A172 (cell line): ENCODE measurements around the gene TBC1D4. TPM values are rescaled to one million over a fixed set of nuclear protein-coding genes. Genes with fewer than 3 reads are reported as not detected.
"Not testable (repeated sequence)": the region's sequence is repeated elsewhere in the genome, so short reads cannot be mapped to it uniquely, and the experiment has no call there.

Source experiments
- DNase-seq: peaks from one replicate; pipeline ENCODE4 v3.0.0-alpha.2; 2015; ENCODE audit warnings: low spot score
- total RNA-seq: library from RNA; depleted of rRNA; stranded (reverse); fragments of >200 nt; shearing (Covaris generic); gene quantifications from 2 replicates; pipeline ENCODE4 v1.2.3, GENCODE V29; 2014; rRNA removed

The TBC1D4 gene
- total RNA-seq, 1 experiment from 2014 or later, result 5.9 TPM

GRCh38 chr13:75285310-75285709 lies 196.7 kb downstream of the TBC1D4 start:
- no peak for DNase-seq

GRCh38 chr13:75279834-75280369 lies 202.1 kb downstream of the TBC1D4 start:
- no peak for DNase-seq

- not testable (repeated sequence) for DNase-seq
Measured at GRCh38 chr13:75273695-75274094, 208.3 kb downstream of the TBC1D4 start.

- no peak for DNase-seq
Measured at GRCh38 chr13:75271846-75272245, 210.1 kb downstream of the TBC1D4 start.

GRCh38 chr13:75268481-75268880 lies 213.5 kb downstream of the TBC1D4 start:
- DNase-seq, result not testable (repeated sequence)

GRCh38 chr13:75264611-75265010 lies 217.4 kb downstream of the TBC1D4 start:
- peak; percentile 2 for DNase-seq

GRCh38 chr13:75263741-75264407 lies 218.1 kb downstream of the TBC1D4 start:
- peak; percentile 35 for DNase-seq

- peak; percentile 53 for DNase-seq
Measured at GRCh38 chr13:75258159-75258782, 223.7 kb downstream of the TBC1D4 start.

- DNase-seq, result peak; percentile 62
Measured at GRCh38 chr13:75256922-75257321, 225.0 kb downstream of the TBC1D4 start.

- no peak for DNase-seq
Measured at GRCh38 chr13:75255653-75256052, 226.3 kb downstream of the TBC1D4 start.

GRCh38 chr13:75255147-75255546 lies 226.8 kb downstream of the TBC1D4 start:
- no peak for DNase-seq

GRCh38 chr13:75251188-75251587 lies 230.8 kb downstream of the TBC1D4 start:
- peak; percentile 9 for DNase-seq

- peak; percentile 35 for DNase-seq
Measured at GRCh38 chr13:75250526-75251178, 231.3 kb downstream of the TBC1D4 start.

GRCh38 chr13:75245578-75245977 lies 236.4 kb downstream of the TBC1D4 start:
- DNase-seq, result not testable (repeated sequence)

GRCh38 chr13:75240240-75240639 lies 241.7 kb downstream of the TBC1D4 start:
- DNase-seq, result not testable (repeated sequence)

GRCh38 chr13:75236774-75237173 lies 245.2 kb downstream of the TBC1D4 start:
- DNase-seq, result peak; percentile 35

Other genes starting within 250 kb of the TBC1D4 start
- gene COMMD6, start 55.7 kb upstream of the TBC1D4 start, total RNA-seq, result 144 and 290 TPM in 2 replicates
- gene UCHL3, start 67.6 kb upstream of the TBC1D4 start, total RNA-seq, result 64.1 and 83.7 TPM in 2 replicates
- gene LMO7, start 154.2 kb upstream of the TBC1D4 start, total RNA-seq, result 155 and 215 TPM in 2 replicates